Activated CD8-positive, alpha-beta memory T cell treated with anti-CD3 and anti-CD28 coated beads for 36 hours (primary cell): ENCODE measurements around the gene DGUOK. TPM values are rescaled to one million over a fixed set of nuclear protein-coding genes. Genes with fewer than 3 reads are reported as not detected.

ENCODE experiments used
- CTCF ChIA-PET: fragments of 350-600 bp; sonication (Branson Sonifier 250); formaldehyde crosslinking; loops from one replicate; lab custom pipeline; 2021; ENCODE audit warnings: antibody characterized with exemption; lab: Charles Lee
- POLR2A ChIA-PET: fragments of 350-600 bp; sonication (Branson Sonifier 250); formaldehyde crosslinking; loops from one replicate; lab custom pipeline; 2021; ENCODE audit warnings: antibody characterized with exemption; lab: Charles Lee
- total RNA-seq, 2 experiments: library from RNA; stranded (reverse); gene quantifications; one replicate each; pipeline ENCODE4 v1.2.3, GENCODE V29; 2021

The DGUOK gene
- total RNA-seq, 2 experiments from 2014 or later: 92.2 to 99.4 TPM

DNA sequence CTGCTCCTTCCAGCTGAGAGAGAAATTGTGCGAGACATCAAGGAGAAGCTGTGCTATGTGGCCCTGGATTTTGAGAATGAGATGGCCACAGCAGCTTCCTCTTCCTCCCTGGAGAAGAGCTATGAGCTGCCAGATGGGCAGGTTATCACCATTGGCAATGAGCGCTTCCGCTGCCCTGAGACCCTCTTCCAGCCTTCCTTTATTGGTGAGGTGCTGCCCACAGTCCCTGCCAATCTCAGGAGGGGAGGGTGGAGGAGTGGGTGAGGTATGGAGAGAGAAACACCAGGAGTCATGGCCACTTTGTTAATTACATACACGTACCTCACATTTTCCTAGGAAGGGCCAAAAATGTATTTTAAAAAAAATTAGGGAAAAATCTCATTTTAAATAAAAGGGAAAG is 12.0 kb upstream of the DGUOK start:
- CTCF ChIA-PET: interaction anchor here (0.7 to 0.8 kb wide), 2 partner anchors 74 to 264 kb away, joined by 3 to 5 read pairs; partner anchors contain the start of gene MOB1A

DNA sequence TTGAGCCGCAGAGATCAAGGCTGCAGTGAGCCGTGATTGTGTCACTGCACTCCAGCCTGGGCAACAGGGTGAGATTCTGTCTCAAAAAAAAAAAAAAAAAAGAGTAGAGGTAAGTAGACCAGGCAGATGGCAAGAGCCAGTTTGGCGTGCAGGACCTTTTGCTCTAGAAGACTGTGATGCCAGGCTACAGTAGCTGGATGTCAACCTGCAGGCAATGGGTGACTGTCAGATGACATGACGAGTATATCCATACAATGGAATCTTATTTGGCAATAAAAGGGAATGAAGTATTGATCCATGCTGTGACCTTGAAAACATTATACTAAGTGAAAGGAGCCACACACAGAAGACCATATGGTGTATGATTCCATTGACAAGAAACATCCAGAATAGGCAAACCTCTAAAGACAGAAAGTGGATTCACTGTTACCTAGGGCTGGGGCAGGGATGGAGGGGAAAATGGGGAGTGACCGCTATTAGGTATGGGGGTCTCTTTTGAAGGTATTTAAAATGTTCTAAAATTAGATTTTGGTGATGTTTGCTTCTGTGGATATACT is 11.2 kb upstream of the DGUOK start:
- ChIA-PET CTCF (interaction anchor here (0.7 kb wide), 1 partner anchor 672 kb away, joined by 3 read pairs; no protein-coding TSS in a partner anchor), POLR2A (no interaction called here)

More for the DNA sequence above, 12.0 kb upstream of the DGUOK start:
- POLR2A ChIA-PET: no interaction called here

DNA sequence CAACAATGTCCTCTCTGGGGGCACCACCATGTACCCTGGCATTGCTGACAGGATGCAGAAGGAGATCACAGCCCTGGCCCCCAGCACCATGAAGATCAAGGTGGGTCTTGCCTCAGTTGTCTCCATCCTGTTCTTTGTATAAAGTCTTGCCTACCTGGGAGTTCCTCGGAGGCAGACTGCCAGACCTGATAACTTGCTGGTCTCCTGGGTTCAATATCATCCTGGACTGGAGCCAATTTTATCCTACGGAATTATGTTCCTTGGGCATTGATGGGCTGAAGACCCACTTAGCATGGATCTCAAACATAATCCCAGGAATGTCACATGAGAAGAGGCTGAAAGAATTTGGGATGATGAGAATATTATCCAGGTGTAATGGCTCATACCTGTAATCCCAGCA is 10.0 kb upstream of the DGUOK start:
- ChIA-PET POLR2A (no interaction called here), CTCF (no interaction called here)

DNA sequence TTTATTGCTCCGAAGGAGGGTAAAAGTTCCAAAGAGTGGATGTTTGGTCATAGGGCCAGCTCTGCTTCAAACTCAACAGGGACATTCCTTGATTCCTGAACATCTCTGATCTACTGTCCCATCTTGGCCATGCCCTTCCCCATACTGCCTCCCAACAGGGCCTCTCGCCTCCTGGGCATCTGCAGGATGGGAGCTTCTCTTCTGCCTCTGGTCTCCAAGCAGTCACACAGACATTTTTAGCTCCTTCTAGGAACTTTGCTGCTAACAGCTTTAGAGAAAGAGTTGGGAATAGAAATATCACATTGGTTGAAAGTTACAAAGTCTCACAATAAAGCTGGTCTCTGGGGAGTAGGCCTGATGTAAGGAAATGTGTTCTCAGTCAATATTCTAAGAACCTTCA is 9.4 kb upstream of the DGUOK start:
- POLR2A ChIA-PET: no interaction called here
- CTCF ChIA-PET: no interaction called here

DNA sequence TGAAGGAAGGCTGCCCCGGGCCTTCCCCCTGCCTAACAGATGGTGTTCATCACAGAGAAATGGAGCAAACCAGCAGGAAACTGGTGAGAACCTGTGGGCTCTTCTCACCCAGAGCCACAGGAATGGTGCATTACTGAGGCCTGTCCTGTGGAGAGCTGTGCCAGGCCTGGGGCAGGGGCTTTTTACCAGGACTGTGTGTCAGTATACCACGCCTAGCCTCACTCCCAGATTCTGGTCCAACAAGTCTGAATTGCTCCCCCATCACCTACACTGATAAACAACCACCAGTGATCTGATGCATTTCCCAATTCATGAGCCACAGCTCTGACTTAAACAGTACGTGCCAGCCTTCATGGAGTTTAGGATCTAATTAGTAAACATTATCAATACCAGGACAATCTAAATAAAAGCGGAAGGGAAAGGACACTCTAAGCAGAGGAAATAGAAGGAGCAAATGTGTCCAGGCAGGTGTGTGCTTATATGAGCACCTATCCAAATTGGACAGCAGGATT is 8.9 kb upstream of the DGUOK start:
- ChIA-PET CTCF (no interaction called here), POLR2A (no interaction called here)

DNA sequence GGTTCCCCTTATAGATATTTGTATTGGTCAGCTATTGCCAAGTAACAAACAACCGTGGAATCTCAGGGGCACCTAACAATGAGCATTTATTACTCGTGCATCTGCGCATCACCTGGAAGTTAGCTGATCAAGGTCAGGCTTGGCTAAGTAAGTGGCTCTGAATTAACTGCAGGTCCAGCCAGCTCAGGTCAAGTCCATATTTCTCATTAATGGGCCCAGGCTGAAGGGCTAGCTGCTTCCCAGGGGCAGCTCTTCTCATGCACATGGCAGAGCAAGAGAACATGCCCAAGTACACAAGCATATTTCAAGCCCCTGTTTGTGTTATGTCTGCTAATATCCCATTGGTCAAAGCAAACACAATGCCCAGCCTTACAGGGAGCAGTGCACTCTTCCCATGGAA is 7.8 kb upstream of the DGUOK start:
- ChIA-PET CTCF (no interaction called here), POLR2A (no interaction called here)

DNA sequence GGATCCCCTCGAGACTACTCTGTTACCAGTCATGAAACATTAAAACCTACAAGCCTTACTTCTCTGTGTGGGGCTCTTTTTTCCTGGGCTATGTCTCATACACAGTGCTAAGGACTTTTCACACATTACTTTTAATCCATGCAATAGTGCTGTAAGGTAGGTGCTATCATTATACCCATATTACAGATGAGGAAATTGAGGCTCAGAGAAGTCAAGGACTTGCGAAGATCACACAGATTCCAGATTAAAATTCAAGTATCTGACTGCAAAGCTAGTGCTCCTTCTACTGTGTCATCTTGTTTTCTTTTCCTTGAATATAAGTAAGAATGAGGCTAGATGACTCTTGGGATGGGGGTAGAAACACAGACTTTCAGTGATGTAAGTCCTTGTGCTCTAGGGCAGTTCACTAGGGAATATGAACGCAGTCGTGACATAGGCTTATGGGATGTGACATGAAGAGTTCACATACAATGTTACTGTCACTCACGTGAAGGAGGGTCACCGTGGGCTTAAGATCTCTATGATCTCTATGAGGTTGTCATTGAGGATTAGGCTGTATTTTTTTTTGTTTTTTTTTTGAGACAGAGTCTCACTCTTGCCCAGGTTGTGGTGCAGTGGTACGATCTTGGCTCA is 7.0 kb upstream of the DGUOK start:
- CTCF ChIA-PET: interaction anchor here (0.6 kb wide), 1 partner anchor 206 kb away, joined by 4 read pairs; no protein-coding TSS in a partner anchor
- POLR2A ChIA-PET: no interaction called here

DNA sequence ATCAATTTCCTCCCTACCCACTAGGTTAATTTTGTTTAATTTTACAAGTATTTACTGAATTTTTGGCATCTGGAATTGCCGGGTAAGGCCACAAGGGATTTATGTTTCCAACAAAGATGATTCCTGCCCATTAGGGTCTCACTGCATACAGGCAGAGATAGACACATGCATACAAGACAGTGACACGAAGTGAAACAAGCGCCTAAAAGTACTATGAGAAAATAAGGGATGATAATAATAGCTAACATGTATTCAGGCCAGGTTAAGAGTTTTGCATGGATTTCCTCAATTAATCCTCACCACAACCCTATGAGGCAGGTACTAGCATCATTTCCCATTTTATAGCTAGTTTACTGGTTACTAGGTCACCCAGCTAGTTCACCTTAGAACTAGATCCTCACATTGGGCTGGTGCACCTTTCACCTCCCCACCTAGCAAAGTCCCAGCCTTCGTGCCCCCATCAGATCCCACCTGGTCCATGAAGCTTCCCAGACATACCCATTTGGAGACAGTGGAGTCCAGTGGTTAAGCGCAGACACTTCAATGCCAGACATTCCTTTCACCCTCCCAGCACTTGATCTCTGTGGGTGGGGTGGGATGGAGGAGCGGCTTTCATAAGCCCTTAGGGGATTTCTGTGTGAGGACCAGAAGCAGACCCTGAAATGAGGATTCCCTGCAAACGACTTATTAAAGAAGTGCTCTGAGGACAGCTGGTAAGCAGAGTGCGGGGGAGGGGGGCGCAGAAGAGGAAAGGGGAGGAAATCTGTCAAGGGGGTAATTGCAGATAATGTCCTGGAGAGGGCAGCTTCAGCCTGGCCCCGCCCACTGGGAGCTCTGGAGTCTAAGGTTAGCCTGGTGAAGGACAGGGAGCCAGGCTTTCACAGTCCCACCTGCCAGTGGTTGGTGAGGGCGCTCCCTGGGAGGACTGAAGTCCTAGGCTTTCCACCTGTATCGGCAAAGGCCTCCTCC is 5.8 kb upstream of the DGUOK start:
- ChIA-PET CTCF (interaction anchor here (0.6 to 1.5 kb wide), 4 partner anchors 9 to 204 kb away, joined by 3 to 4 read pairs (median 3); no protein-coding TSS in a partner anchor), POLR2A (no interaction called here)

DNA sequence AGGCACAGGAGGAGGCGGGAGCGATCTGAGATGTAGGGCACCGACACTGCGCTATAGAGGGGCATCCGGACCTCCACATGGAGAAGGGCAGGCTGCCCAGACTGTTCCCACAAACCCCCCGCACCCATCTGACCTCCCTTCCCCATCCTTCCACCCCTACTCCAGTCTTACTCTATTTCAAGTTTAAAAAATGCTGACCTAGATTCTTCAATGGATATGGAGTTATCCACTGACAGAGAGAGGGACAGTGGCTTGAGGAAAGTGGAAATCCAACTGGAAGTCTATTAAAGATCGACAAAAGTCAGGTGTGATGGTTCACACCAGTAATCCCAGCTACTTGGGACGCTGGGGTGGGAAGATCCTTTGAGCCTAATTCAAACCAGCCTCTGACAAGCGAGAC is 5.1 kb upstream of the DGUOK start:
- POLR2A ChIA-PET: no interaction called here
- CTCF ChIA-PET: interaction anchor here (1.5 kb wide), 1 partner anchor 10 kb away, joined by 4 read pairs; no protein-coding TSS in a partner anchor

DNA sequence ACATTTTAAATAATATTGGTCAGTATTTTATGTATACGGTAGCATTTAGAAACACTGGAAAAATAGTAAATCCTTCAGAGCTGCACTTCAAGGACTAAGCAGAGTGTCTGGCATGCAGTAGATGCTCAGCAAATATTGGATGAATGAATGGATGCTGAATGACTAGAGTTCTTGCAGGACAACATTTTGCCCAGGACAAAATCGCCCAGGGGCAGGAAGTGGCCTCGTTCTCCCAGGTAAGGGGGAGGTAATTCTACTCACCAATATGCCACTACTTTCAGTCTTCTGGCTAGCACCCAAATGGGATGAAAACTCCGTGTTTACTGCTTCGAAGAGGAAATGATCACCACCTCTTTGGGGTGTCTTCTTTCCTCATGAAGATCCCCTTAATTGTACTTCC is 4.0 kb upstream of the DGUOK start:
- POLR2A ChIA-PET: no interaction called here
- CTCF ChIA-PET: no interaction called here

DNA sequence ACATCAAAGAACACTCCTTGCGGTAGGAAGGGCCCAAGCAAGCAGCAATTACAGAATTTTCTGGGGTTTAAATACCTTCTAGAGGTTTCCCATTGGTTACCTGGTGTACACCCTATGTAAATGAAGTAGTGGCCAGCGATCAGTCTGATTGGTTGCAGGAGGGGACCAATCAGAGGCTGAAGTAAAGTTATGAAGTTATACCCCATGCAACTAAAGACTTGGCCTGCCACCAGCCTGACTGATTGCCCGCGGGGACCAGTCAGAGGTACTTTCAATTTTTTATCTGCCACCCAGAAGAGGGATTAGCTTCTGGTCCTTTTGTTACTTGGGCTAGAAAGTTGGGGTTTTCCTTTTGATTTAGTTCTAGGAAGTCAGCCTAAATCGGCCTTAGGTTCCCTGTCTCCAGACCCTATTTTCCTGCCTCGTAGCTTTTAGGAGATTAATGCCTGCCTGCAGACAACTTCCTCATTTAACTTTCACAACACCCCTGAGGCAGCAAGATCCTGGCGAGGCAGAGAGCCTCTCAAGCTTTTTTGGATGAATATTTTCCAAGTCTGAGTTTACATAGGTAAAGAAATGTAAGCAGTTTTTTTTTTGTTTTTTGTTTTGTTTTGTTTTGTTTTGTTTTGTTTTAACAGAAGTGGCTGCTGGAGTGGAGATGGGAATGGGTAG is 1.5 kb upstream of the DGUOK start:
- POLR2A ChIA-PET: interaction anchor here (0.6 kb wide), 1 partner anchor 12 kb away, joined by 4 read pairs; no protein-coding TSS in a partner anchor
- CTCF ChIA-PET: interaction anchor here (0.7 kb wide), 1 partner anchor 14 kb away, joined by 5 read pairs; no protein-coding TSS in a partner anchor

DNA sequence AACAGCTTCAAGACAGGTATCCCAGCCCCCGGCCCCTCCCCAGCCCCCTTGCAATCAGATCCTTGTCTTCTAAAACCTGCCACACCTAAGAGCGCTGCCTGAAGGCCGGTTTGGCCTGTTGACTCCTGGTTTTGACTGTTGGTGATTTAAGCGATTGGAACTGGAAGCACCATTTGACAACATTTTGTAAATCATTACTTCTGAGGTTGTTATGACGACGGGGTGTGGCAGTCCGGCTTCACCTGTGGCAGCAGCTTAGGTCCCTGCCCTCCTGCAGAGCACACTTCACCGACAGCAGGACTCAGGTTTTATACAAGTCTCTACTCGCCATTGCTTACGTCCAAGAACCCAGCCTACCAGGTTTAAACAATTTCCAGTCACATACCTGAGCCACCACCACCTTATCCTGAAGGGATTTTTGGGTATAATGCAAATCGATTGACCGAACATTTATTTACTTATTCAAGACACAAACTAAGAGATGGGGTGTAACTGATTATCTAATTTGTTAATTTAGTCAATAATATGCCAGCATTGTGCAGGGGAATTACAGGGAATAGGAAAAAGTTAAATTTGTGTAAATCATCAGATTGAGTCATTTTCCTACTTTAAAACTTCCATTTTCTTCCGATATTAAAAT is 707 bp upstream of the DGUOK start:
- POLR2A ChIA-PET: interaction anchor here (1.3 kb wide), 1 partner anchor 43 kb away, joined by 3 read pairs; no protein-coding TSS in a partner anchor

DNA sequence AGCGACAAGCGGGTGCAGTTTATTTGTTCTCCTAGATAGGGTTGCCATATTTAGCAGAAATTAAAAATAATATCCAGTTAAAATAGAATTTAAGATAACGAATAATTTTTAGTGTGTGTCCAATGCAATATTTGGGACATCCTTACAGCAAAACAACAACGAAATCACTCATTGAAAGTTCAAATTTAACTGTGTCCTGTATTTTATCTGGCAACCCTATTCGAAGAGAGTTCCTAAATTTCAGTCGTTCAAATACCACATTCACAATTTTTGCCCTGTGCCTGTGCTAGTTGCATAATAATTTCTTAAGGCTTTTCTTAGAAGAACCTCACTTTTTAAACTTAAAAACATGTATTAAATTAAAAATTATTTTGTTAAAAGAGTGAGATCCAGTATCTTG is 664 bp downstream of the DGUOK start:
- POLR2A ChIA-PET: interaction anchor here (0.8 to 1.3 kb wide), 5 partner anchors 41 to 251 kb away, joined by 3 to 5 read pairs (median 3); partner anchors contain the start of gene MOB1A
- CTCF ChIA-PET: interaction anchor here (1.1 to 1.2 kb wide), 3 partner anchors 8 to 42 kb away, joined by 3 to 5 read pairs (median 3); no protein-coding TSS in a partner anchor

More for the DNA sequence above, 707 bp upstream of the DGUOK start:
- CTCF ChIA-PET: no interaction called here

DNA sequence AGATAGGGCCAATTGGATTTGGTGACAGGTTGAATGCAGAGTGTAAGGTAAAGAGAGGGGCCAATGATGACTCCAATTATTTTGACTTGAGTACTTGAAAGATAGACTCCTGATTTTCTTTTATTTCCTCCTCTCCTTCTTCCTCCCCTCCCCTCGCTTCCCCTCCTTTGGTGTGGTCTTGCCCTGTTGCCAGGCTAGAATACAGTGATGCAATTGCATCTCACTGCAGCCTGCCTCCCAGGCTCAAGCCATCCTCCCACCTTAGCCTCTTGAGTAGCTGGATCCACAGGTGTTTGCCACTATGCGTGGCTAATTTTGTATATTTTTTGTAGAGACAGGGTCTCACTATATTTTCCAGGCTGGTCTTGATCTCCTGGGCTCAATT is 2.3 kb downstream of the DGUOK start:
- ChIA-PET POLR2A (no interaction called here), CTCF (no interaction called here)

DNA sequence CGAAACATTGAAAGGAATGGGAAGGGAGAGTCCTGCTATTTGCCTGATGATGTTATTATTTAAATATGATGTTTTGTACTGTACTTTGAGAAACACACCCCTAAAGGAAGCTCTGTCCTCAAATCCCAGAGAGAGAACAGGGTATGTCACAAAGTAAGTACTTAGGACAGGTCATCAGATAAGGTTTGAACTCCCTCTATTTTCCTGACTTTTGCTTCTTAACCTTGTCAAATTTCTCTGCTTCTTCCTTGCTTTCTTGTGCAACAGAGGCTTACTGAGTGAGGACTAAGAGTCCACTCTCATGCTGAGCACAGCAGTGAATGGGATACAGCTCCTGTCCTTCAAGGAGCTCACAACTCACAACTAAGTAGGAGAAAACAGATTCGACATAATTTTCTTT is 3.7 kb downstream of the DGUOK start:
- ChIA-PET POLR2A (no interaction called here), CTCF (interaction anchor here (0.5 to 1.4 kb wide), 3 partner anchors 15 to 278 kb away, joined by 3 to 4 read pairs (median 3); no protein-coding TSS in a partner anchor)

DNA sequence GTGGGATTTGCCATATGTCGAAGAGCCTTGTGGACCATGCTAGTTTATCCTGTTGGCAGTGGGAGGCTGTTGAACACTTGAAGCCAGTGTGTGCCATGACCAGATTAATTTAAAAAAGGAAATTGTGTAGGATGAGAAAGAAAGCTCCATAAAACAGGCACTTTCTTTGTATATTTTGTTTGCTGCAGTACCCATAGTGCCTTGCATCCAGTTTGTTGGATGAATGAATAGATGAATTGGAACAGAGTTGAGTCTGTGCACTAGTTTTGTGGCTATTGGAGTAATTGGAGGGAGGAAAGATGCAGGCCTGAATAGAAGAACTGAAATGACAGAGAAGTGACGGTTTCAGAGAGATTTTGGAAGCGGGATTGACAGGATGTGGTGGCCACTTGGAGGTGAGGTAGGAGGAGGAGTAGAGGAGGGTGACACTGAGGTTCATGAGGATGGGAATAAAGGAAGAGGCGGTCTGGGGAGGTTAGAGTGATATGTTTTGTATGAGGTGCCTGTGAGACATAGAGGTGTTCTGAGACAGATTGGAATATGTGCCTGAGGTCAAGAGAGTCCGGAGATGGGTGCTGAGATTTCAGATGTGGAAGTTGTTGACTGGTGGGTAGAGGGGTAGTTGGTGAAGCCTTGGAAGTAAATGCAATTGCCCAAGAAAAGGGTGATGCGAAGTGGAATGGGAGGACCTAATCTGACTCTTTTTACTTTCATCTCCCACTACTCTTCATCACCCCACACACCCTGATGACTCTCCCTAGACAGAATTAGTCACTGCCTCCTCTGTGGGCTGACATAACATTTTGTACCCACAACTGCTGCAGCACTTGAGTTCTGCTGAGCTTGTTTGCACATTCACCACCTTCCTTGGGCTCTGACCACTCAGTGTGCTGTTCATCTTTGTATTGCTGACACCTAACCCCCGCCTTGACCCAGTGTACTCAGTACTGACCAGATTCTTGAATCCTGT is 5.1 kb downstream of the DGUOK start:
- ChIA-PET POLR2A (no interaction called here), CTCF (interaction anchor here (1.0 to 1.4 kb wide), 3 partner anchors 14 to 274 kb away, joined by 3 to 4 read pairs (median 4); no protein-coding TSS in a partner anchor)

DNA sequence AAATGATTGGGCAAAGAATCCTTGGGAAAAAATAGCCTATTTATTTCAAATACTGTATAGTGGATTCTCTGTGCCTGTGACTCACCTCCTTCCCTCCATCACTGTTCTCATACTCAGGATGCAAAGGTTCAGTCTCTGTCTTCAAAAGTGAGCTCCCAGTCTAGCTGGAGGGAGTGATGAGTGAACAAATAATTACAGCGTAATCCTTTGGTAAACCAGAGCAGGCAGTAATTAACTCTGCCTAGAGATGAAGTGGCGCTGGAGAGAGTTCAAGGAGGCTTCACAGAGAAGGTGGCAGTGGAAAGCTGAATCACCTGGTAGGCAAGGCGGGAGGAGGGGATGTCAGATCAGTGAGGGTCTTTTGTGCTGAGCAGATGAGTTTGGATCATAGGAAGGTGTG is 6.5 kb downstream of the DGUOK start:
- POLR2A ChIA-PET: interaction anchor here (1.3 kb wide), 1 partner anchor 105 kb away, joined by 4 read pairs; the partner anchor contains the start of gene STAMBP

More for the DNA sequence above, 6.5 kb downstream of the DGUOK start:
- CTCF ChIA-PET: interaction anchor here (1.8 kb wide), 1 partner anchor 12 kb away, joined by 4 read pairs; no protein-coding TSS in a partner anchor
